CD4-positive, alpha-beta T cell (primary cell): ENCODE measurements around the gene ITPR3. TPM values are rescaled to one million over a fixed set of nuclear protein-coding genes. Genes with fewer than 3 reads are reported as not detected.

ENCODE experiments used
- ATAC-seq: fragments of 200-7000 bp; cut with Tn5 transposase; one replicate; pipeline ENCODE4 v1.10.0; 2022; ENCODE audit warnings: mild to moderate bottlenecking; ENCODE audit not compliant: poor library complexity
- CTCF ChIA-PET: fragments of 350-600 bp; sonication (Branson Sonifier 250); formaldehyde crosslinking; loops from one replicate; lab custom pipeline; 2021; ENCODE audit warnings: antibody characterized with exemption, inconsistent platforms; lab: Charles Lee
- POLR2A ChIA-PET: fragments of 350-600 bp; sonication (Branson Sonifier 250); formaldehyde crosslinking; loops from one replicate; lab custom pipeline; 2021; ENCODE audit warnings: antibody characterized with exemption, inconsistent platforms; lab: Charles Lee
- DNase-seq, 14 experiments: peaks; one replicate each; pipeline ENCODE4 v3.0.0-alpha.2; 2013 to 2020; ENCODE audit warnings: mixed read lengths in 2 of 14
- H3K27ac ChIP-seq, 2 donors: one replicate each; pipeline versions ENCODE4 v1.5.1 to v1.7.0; 2013; ENCODE audit warnings: low read length in 2 of 2, low read depth in 1 of 2, mild to moderate bottlenecking in 1 of 2
- H3K27me3 ChIP-seq, 2 experiments: 1 replicate in 1 of 2; 2 replicates in 1 of 2; pipeline versions ENCODE4 v1.6.1 to v1.7.0; 2013; ENCODE audit warnings: low read length in 2 of 2, control low read depth in 1 of 2, mild to moderate bottlenecking in 1 of 2, moderate library complexity in 1 of 2; ENCODE audit not compliant: insufficient read depth in 2 of 2, control insufficient read depth in 1 of 2
- H3K36me3 ChIP-seq: one replicate; pipeline ENCODE4 v1.6.1; 2013; ENCODE audit warnings: low read length, control low read depth; ENCODE audit not compliant: insufficient read depth
- H3K4me1 ChIP-seq: one replicate; pipeline ENCODE4 v1.6.1; 2013; ENCODE audit warnings: low read length, control low read depth; ENCODE audit not compliant: insufficient read depth
- H3K4me3 ChIP-seq: one replicate; pipeline ENCODE4 v1.5.1; 2013; ENCODE audit warnings: mild to moderate bottlenecking, low read length, moderate library complexity
- H3K9me3 ChIP-seq, 2 experiments: 1 replicate in 1 of 2; 2 replicates in 1 of 2; pipeline versions ENCODE4 v1.6.1 to v1.7.0; 2013; ENCODE audit warnings: low read length in 2 of 2, mild to moderate bottlenecking in 2 of 2, control low read depth in 1 of 2, moderate library complexity in 1 of 2; ENCODE audit not compliant: control insufficient read depth in 1 of 2, insufficient read depth in 1 of 2
- H3K27ac Mint-ChIP-seq: one replicate; pipeline ENCODE4 v1.8.0; 2020; ENCODE audit warnings: mixed read lengths
- H3K27me3 Mint-ChIP-seq: one replicate; pipeline ENCODE4 v1.8.0; 2021; ENCODE audit warnings: mixed read lengths
- H3K36me3 Mint-ChIP-seq: one replicate; pipeline ENCODE4 v1.8.0; 2021; ENCODE audit warnings: low read depth, mixed read lengths
- H3K4me1 Mint-ChIP-seq: one replicate; pipeline ENCODE4 v1.8.0; 2021; ENCODE audit warnings: low read depth, mixed read lengths
- H3K4me3 Mint-ChIP-seq: one replicate; pipeline ENCODE4 v1.8.0; 2020; ENCODE audit warnings: mild to moderate bottlenecking, mixed read lengths
- H3K9me3 Mint-ChIP-seq: one replicate; pipeline ENCODE4 v1.8.0; 2020; ENCODE audit warnings: mixed read lengths
- CTCF ChIP-seq: fragments of 200-600 bp; IDR thresholded peaks from one replicate; pipeline ENCODE4 v1.8.0; 2022; ENCODE audit warnings: antibody characterized with exemption, mild to moderate bottlenecking
- intact Hi-C, 2 experiments: fragments of 100-400 bp; cut with DNase I in 1 of 2; cut with micrococcal nuclease in 1 of 2; formaldehyde crosslinking; loops; one replicate each; pipeline versions ENCODE4 v1.15.1 to v1.9.0; 2023 to 2025; cut with DNase I, micrococcal nuclease
- total RNA-seq, 174 experiments: library from RNA in 2 of 174; stranded (reverse) in 2 of 174; gene quantifications; one replicate each; pipeline ENCODE4 v1.2.3 and lab custom pipeline; 2021 to 2026

The ITPR3 gene
- total RNA-seq, 2 experiments from 2014 or later, result 44.5 to 45.5 TPM

GRCh38 chr6:33689879-33690278 lies 68.8 kb downstream of the ITPR3 start:
- H3K27me3 ChIP-seq, result no peaks in the 10 kb centered on the region
- no peaks in the 10 kb centered on the region for H3K9me3 ChIP-seq
- DNase-seq, result no peak
- peak overlapping the region; percentile 31 for H3K27ac Mint-ChIP-seq
- no peaks in the 10 kb centered on the region for H3K9me3 Mint-ChIP-seq
- ATAC-seq, result no peak
- H3K4me3 Mint-ChIP-seq, result no peak overlapping the region
- TF ChIP-seq CTCF, result no peak
- peaks cover 86% of the 10 kb centered on the region for H3K36me3 ChIP-seq
- intact Hi-C loops, result loop anchor here in 1 of 2 experiments (5.0 to 10.0 kb wide), 2 partner anchors 68 to 235 kb away; partner anchors contain the start of genes ITPR3 and ZBTB9
- H3K36me3 Mint-ChIP-seq, result peaks cover 86% of the 10 kb centered on the region
- peaks cover 37% of the 10 kb centered on the region for H3K4me1 ChIP-seq
- no peaks in the 10 kb centered on the region for H3K27me3 Mint-ChIP-seq
- no peak overlapping the region for H3K27ac ChIP-seq
- H3K4me1 Mint-ChIP-seq, result peaks cover 39% of the 10 kb centered on the region
- no peak overlapping the region for H3K4me3 ChIP-seq
- CTCF ChIA-PET, result no interaction called here
- POLR2A ChIA-PET, result no interaction called here

GRCh38 chr6:33690766-33691165 lies 69.6 kb downstream of the ITPR3 start:
- intact Hi-C loops, result loop anchor here in 1 of 2 experiments (5.0 to 10.0 kb wide), 2 partner anchors 68 to 236 kb away; partner anchors contain the start of genes ITPR3 and ZBTB9
- no peak for DNase-seq
- H3K4me1 Mint-ChIP-seq, result peaks cover 48% of the 10 kb centered on the region
- Histone ChIP-seq H3K4me3 (no peak overlapping the region), H3K27ac (no peak overlapping the region), H3K36me3 (peaks cover 86% of the 10 kb centered on the region), H3K27me3 (no peaks in the 10 kb centered on the region), H3K9me3 (no peaks in the 10 kb centered on the region), H3K4me1 (peaks cover 45% of the 10 kb centered on the region)
- peak overlapping the region; percentile 97 for H3K27ac Mint-ChIP-seq
- CTCF ChIA-PET, result no interaction called here
- peaks cover 77% of the 10 kb centered on the region for H3K36me3 Mint-ChIP-seq
- H3K27me3 Mint-ChIP-seq, result no peaks in the 10 kb centered on the region
- POLR2A ChIA-PET, result no interaction called here
- ATAC-seq, result no peak
- no peak for TF ChIP-seq CTCF
- H3K9me3 Mint-ChIP-seq, result no peaks in the 10 kb centered on the region
- H3K4me3 Mint-ChIP-seq, result no peak overlapping the region

- peaks cover 82% of the 10 kb centered on the region for H3K36me3 ChIP-seq
- peaks cover 53% of the 10 kb centered on the region for H3K4me1 ChIP-seq
- intact Hi-C loops, result loop anchor here in 1 of 2 experiments (5.0 to 10.0 kb wide), 2 partner anchors 69 to 237 kb away; partner anchors contain the start of genes ITPR3 and ZBTB9
- H3K27ac ChIP-seq, result peak overlapping the region; percentile 77 to 88
- Mint-ChIP-seq H3K27me3 (no peaks in the 10 kb centered on the region), H3K4me3 (peak overlapping the region; percentile 42), H3K36me3 (peaks cover 72% of the 10 kb centered on the region), H3K27ac (peak overlapping the region; percentile 97), H3K9me3 (no peaks in the 10 kb centered on the region), H3K4me1 (peaks cover 56% of the 10 kb centered on the region)
- ChIA-PET POLR2A (no interaction called here), CTCF (no interaction called here)
- ATAC-seq, result no peak
- no peak overlapping the region for H3K4me3 ChIP-seq
- no peaks in the 10 kb centered on the region for H3K9me3 ChIP-seq
- DNase-seq, result no peak
- TF ChIP-seq CTCF, result no peak
- H3K27me3 ChIP-seq, result no peaks in the 10 kb centered on the region
Measured at GRCh38 chr6:33691456-33692077, 70.4 kb downstream of the ITPR3 start.
